ENCODE measurements around the gene ADAM29. TPM values are rescaled to one million over a fixed set of nuclear protein-coding genes. Genes with fewer than 3 reads are reported as not detected.

ADAM29 gene
- total and polyA plus RNA-seq, 2 experiments from 2014 or later = not detected

- TF ChIP-seq ZNF462 (CRISPR knock-in tag; IDR thresholded peaks at IDR 0.05) (no peak), EZH2 (IDR thresholded peaks at IDR 0.05; ENCODE audit: low read depth, unreplicated experiment) (no peak), ZNF114 (CRISPR knock-in tag; IDR thresholded peaks at IDR 0.05) (no peak), CTCF (conservative IDR thresholded peaks at IDR 0.05; ENCODE audit: low read depth in 2 of 2) (no peak), POLR2AphosphoS5 (IDR thresholded peaks at IDR 0.05; ENCODE audit: low read depth) (no peak), REST (IDR thresholded peaks at IDR 0.05; ENCODE audit: unreplicated experiment) (no peak), ZNF331 (CRISPR knock-in tag; IDR thresholded peaks at IDR 0.05; ENCODE audit: low read depth) (no peak)
Observed at GRCh38 chr4:174946246-174946645, 28.1 kb downstream of the ADAM29 start (continued).

All from GM23338 (cell line).